GM18517 (cell line): ENCODE results near the gene MED29.

Source experiments
- ATAC-seq: cut with Tn5 transposase; IDR thresholded peaks from one replicate; pipeline ENCODE4 v1.9.1; 2021; ENCODE audit warnings: mild to moderate bottlenecking, moderate library complexity; ENCODE audit not compliant: unreplicated experiment

Gene MED29, protein sequence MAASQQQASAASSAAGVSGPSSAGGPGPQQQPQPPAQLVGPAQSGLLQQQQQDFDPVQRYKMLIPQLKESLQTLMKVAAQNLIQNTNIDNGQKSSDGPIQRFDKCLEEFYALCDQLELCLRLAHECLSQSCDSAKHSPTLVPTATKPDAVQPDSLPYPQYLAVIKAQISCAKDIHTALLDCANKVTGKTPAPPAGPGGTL

DNA sequence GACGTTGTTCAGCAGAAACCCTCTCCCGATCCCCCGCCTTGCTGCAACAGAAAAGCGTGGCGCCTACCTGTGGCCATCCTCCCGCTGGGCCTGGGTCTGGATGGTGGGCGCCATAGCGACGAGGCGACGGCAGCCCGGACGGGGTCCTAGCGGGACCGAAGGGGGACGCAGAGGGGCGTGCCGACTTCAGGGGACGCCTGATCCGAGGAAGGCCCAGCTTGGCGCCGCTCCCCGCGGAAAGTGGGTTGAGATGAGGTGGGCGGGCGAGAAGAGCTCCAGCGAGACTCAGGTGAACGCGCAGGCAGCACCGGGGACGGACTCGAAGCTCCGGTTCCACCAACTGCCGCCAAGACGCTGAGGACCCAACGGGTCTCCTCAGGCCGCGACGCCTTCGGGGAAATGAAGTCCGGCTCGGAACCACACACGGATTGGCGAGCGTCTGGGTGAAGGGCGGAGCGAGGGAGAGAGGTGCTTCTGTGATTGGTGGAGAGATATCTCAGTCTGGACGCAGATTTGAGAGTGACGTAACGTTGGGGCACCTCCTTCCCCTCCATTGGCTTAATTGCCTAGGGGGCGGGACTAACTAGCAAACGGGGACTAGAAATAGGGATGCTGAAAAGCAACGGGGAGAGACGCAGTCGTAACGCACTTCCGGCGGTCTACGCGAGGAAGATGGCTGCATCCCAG, at the start of gene MED29, which contains the start of gene PAF1:
Gene MED29 (plus strand): TSS at position 628 of the 687 bp plus-strand sequence. CDS start 45 bp downstream, at position 673.
Gene PAF1 (minus strand): TSS at position 356 of the 687 bp plus-strand sequence. CDS start 242 bp downstream, at position 114.
- peak; percentile 95 for ATAC-seq

DNA sequence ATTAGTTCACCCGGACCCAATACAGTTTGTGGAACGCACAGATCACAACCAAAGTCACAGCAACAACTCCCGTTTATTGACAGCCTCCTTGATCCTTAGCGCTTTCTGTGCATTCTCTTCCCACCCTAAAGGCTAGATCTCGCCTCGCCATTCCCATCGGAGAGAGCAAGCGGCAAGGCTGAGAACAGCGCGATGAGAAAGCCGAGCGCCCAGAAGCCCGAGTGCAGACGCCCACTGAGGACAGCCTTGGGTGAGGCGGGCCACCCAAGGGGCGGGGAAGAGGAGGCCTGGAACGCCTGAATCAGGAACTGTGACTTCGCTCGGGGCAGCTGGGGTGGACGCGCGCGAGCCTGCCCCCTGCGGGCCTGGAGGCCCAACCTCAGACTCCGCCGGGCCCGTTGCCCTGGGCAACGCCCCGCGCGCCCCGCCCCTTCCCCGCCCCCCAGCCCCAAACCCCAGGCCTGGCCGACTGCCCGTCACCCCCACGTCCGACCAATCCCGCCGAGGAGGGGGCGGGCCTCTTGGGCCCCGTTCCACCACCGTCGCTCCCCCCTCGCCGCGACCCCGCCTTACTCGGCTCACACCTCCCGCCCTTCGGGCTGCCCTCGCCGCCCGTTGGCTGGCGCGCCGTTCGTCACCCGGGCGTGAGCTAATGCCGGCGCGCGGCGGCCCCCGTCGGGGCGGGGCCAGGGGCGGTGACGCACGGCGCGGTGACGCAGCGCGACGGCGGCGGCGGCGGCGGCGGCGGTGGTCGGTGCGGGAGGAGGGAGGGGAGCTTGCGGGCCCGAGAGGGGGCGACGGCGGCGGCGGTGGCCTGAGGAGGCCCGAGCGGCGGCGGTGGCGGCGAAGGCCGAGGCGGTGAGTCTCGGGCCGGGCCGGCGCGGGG, 49.2 kb upstream of the MED29 start, which contains the start of gene SAMD4B:
Gene SAMD4B (plus strand): TSS at position 703 of the 886 bp plus-strand sequence. CDS start 14,473 bp downstream, outside the sequence.
- ATAC-seq, result peak; percentile 88

DNA sequence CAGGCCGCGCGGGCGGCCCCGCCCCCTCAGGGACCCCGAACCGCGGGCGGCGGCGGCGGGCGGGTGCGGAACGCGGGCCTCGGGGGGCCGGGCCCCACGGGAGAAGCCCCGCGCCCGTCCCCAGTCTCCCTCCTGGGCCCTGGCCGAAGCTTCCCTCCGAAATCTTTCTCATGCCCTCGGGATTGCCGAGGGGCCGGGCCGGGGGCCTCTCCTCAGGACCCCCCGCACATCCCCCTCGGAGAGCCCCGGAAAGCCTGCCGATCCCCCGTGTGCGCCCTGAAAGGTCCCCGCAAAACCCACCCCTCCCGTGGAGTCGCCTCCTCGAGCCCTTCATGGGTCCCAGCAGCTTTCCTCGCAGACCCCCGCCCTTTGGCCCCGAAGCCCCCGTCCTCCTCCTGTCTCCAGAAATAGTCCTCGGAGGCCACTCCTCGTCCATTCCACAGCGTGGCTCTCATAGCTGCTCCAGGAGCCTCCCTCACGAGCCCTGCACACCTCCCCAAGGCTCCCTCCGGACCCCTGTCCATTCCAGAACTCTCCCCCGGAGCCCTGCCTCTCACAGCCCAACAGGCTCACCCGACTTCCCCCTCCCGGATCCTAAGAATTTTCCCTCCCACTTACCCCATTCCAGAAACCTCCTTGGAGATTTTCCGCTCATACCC, 48.4 kb upstream of the MED29 start:
- no peak for ATAC-seq

DNA sequence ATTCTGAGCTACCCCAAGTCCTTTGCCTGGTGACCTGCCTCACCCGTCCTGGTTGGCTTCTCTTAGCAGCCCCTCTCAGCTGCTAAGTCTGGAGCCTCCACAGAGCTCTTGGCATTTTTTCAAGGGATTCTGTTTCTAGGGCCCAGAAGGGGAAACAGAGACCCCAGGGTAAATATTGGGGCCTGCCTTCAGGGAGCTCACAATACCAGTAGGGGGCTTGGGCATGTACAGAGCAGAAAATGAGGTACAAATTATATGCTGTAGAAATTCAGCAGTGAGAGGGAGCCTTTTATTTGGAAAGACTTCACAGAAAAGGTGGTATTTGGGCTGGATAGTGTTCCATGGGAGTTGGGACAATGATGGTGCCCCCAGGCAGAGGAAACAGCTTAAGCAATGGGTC, 45.2 kb upstream of the MED29 start:
- no peak for ATAC-seq

DNA sequence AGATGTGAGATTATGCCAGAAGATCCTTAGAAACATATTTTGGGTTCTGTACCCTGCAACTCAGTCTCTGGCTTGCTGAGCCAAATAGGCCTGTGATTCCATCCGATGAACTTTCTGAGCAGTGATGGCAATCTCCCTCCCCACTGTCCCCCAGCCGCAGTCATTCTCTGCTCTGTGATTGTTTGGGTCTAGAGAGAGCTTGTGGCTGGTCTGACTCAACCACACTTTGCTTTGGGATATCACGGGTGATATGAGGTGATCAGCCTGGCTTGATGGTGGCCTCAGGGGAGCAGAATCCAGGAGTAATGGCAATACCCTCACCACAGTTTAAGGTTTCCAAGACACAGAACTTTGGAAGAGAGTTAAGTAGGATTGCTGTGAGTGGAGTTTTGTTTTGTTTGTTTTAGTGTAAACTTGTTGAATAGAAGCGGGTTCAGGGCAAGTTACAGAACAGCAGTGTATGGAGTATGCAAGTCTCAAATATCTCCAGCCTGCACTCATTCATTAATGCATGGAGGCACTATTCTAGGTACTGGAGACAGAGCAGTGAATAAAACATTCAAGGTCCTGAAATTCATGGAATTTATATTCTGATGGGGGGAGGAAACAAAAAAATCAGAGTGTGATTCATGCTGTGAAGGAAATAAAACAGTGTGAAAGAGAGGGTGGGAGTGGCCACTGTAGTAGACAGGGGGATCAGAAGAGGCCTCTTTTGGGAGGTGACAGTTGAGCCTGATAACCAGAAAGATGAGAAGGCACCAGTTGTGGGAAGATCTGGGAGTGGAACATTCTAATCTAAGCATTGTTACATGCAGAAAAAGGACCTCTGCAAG, 43.6 kb upstream of the MED29 start:
- no peak for ATAC-seq

DNA sequence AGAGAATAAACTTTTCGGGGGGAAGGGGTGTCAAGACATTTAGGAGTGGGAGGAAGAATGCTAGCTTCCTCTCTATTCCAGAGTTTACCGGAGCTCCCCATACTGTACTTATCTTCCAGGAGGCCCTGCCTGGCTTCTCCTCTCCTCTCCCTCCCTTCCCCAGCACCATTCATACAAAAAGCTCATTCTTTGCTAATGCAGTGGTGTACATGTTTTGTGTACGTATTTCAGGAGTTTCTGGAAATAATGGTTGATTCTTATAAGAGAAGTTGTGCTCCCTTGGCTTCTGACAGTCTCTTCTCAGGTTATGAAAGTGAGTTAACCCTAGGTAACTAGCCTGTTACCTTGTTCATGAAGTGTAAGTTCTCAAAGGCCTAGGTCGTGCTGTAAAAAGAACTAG, 41.9 kb upstream of the MED29 start:
- no peak for ATAC-seq

DNA sequence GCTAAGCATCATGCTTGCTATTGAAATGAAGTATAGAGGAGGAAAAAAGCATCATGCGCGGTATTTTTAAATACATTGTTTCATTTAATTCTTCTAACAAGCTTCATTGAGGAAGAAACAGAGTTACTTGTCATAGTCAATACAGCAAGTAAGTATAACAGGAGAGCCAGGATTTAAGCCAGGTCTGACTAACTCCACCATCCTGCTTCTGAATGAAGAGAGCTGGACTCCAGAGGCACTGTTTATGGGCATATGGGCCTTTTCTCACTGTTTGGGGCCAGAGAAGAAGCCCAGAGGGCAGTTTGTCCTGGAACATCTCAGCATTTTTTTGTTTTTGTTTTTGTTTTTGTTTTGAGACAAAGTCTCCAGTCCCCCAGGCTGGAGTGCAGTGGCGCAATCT, 41.0 kb upstream of the MED29 start:
- no peak for ATAC-seq

DNA sequence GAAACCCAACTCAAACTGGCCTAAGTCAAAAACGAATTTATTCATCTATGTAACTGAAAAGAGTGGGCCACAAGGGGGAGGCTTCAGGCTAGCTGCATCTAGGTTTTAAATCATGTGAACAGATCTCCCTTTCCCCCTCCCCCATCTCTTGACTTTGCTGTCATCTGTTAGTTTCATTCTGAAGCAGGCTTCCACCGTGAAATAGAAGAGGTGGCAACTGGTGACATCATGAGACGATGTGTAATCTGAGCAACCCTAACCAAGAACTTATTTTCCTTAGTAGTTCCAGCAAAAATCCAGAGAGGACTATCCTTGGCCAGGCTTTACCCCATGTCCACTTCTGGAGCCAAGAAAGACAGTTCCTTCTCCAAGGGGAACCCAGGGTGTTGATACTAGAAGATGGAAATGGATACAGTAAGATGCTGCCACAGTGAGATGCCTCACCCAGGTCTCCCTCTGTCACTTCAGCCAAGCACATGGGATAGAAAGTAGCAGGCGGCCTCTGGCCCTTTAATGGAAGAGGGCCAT, 39.6 kb upstream of the MED29 start:
- no peak for ATAC-seq

DNA sequence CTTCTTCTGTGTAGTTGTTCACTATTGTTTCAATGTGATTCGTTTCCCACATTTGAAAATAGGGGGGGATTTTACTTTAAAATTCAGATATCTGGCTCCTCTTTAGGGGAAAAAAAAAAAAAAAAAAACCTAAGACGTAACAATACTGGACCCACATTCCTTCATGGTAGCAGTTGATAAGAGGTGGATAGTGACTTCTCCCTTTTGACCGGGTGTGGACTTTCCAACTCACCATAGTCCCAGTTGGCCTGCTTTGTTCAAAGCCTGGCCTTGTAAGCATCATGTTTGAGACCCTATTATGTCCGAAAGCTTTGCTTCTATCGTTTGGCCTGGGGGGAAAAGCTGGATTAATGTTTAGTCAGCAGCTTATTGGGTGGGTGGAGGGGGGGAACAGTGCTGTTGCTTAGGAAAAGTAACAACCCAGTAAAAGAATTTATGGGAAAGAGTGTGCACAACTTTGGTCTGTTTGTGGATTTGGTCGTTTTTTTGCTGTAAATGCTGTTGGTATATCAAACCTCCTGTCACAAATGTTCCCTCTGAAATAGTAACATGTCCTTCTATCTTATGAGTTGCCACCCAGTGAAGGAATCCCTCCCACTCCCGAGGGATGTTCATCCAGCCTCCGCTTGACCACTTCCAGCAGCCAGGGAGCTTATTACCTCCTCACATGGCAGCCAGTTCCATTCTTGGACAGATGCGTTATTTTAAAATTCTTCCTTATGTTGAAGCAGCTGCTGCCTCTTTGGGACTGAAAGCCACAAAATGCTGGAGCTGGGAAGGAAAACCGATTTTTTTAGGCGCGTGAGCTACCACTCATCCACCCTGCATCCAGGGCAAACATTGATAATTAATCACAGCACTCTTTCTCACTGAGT, 38.6 kb upstream of the MED29 start:
- no peak for ATAC-seq

DNA sequence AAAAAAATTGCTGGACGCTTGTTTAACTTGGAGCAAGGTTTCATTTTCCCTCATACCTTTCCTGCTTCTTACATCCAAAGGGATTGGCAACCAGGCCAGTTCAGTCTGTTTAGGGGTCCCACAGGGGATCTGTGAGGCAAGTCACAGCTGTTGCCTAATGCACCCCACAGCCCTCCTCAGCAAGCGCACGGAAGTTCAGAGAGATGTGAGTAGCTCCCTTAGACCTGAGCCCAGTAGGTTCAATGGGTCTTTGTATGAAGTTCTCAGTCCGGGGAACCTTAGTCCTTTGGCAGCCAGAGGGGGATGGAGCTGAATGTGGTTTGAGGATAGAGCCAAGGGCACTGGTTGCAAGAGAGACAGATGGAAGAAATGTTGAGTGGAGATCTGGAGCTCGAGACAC, 35.9 kb upstream of the MED29 start:
- ATAC-seq, result no peak

DNA sequence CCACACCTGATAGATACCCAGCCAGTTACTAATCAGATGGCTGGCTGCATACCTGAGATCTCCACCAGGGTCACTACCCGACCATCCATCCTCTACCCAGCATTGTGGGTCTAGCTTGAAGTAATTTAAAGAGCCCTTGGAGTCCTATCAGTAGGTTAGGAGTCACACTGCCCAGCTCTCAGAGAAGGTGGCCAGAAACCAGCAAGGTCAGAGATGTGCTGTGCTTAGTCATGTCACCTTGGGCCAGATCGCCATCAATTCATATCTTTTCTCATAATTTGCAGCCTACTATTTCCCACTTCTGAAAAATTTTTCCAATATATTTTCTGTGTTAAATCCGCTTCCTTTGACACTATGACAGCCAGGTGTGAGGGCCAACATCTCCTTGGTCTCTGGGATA, 35.1 kb upstream of the MED29 start:
- no peak for ATAC-seq

DNA sequence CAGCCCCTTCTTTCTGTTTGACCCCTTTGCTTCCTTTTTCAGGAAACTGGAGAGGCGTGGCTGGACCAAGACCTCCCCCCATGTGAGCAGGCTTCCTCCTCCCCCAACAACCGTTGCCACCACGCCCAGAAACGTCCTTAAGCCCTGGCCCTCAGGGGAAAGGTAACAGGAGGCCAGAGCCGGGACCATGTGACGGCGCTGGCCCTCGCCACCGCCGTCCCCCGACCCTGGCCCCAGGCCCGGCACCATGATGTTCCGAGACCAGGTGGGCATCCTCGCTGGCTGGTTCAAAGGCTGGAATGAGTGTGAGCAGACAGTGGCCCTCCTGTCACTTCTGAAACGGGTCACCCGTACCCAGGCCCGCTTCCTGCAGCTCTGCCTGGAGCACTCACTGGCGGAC, 34.5 kb upstream of the MED29 start:
- no peak for ATAC-seq

DNA sequence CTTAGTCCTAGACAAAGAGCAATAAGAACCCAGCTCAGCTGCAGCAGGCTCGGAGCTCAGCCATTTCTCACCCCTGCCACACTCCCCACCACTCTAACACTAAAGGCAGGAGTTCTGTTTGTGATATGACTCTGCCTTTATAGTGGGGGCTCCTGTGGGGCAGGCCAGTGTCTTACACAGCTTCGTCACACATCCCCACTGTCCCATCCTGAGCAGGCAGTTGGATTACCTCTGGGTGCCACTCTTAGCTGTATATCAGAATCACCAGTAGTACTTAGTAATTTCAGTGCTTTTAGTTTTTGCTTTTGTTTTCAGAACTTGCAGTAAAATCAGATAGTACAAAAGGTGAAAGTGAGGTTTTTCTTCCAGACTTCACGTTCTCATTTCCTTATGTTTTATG, 32.2 kb upstream of the MED29 start:
- ATAC-seq, result no peak

DNA sequence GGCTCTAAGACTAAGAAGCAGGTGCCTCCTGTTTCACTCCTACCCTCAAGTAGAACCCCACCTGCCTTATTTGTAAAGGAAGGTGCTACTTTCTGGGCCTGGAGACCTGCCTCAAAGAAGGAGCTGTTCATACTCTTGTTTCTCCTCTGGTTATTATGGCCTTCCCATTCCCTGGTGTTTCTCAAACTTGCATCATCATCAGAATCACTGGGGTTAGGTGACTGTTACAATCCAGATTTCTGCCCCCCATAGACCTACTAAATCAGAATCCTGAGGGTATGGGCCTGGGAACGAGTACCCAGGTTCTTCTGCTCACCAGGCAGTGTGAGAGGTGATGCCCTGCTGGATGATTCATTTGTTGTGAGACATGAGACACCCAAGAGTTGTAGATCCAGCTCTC, 30.6 kb upstream of the MED29 start:
- ATAC-seq, result no peak

DNA sequence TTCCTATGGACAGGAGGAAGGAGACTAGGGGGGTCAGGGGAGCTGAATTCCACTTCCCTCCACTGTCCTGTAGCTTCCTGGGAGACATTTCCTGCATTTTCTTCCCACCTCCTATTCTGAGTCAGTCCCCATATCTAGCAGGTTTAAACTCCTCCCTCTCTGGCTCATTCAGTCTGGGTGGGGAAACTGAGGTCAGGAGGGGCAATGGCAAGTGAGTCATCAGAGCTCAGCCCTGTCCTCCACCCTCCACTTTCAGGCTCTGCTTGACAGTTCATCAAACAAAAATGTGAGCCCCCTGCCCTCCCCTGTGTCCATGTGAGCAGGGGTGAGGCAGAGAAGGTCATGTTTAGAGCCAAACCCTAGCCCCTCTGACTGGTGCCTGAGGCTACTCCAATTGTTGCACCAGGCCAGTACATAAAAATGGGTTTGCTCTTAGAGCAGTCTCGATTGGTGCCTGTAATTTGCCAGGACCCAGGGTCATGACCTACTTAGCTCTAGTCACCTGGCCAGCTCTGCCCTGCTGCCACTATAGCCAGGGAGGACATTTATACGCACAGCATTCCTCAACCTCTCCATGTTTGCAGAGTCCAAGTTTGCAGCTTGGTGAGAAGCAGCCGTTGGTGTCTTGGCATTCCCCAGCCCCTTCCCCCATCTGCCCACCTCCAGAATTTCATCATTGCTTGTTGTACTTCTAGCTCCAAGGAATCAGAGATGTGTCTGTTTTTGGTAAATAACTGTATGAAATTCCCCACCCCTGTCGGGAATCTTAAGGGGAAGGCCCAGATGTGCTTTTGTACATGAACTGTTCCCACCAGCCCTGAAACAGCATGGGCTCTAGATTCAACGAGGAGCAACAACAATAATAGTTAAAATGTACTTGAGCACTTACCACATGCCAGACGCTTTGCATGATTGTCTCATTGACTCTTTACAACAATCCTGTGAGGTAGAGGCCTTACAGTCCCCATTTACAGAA, 28.2 kb upstream of the MED29 start:
- ATAC-seq, result no peak

DNA sequence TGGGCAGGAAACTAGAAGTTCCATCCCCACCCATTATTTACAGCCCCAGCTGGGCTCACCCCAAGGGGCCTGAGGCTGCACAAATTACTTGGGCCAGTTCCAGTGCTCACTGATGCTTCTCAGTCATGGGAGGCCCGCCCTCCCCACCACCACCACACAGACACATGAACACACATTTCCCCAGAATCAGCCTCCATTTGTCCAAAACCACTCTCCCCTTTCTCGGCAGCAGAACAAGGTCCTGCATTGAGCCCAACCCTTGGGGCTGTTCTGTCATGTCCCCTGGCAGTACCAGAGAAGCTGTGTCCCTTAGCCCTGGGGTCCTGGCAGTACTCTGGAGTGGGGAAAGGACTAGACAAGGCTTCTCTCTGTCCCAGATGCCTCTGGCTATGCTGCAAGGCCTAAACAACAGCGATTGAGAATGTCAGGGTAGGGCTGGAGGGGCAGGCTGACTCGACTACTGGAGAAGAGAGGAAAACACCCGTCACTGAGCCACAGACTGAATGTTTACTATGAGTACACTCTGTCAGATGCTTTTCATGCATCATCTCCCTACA, 27.2 kb upstream of the MED29 start:
- no peak for ATAC-seq

DNA sequence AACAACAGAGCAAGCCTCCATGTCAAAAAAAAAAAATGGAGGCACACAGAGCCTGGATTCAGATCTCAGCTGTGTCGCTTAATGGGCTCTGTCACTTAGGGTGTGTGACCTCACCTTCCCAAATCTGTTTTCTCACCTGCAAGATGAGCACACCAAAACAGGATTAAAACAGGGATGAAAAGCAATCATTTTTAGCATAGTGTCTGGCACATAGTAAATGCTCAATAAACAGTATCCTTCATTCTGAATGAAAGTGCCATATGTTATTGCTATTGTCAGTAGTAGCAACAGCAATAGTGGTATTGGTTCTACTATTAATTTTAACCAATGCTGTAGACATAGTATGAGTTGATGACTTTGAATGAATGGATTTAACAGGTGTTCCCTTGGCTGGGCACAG, 25.6 kb upstream of the MED29 start:
- no peak for ATAC-seq
